Dedifferentiated amniotic fluid mesenchymal stem cell (primary cell): ENCODE results near the gene SIX1.

Experiments used
- DNase-seq: peaks from one replicate; pipeline ENCODE4 v3.0.0-alpha.2; 2016; ENCODE audit errors: extremely low spot score

Gene SIX1

GRCh38 chr14:60648934-60649874 lies at the start of gene SIX1:
TSS of gene SIX1 (minus strand) at chr14:60649477. CDS start at chr14:60649189, 288 bp downstream.
- peak; percentile 93 for DNase-seq

GRCh38 chr14:60695327-60695726 lies 46.0 kb upstream of the SIX1 start:
- DNase-seq: no peak

- DNase-seq: no peak
These were observed 42.3 kb upstream of the SIX1 start for GRCh38 chr14:60691383-60692113.

GRCh38 chr14:60686865-60687264 lies 37.6 kb upstream of the SIX1 start:
- DNase-seq: no peak

GRCh38 chr14:60684203-60684602 lies 34.9 kb upstream of the SIX1 start:
- DNase-seq: no peak

- DNase-seq: no peak
These were observed 32.0 kb upstream of the SIX1 start for GRCh38 chr14:60681271-60681670.

GRCh38 chr14:60680511-60680910 lies 31.2 kb upstream of the SIX1 start:
- no peak for DNase-seq

GRCh38 chr14:60679566-60680258 lies 30.4 kb upstream of the SIX1 start:
- DNase-seq: no peak

- no peak for DNase-seq
These were observed 28.4 kb upstream of the SIX1 start for GRCh38 chr14:60677701-60678100.

GRCh38 chr14:60670989-60671388 lies 21.7 kb upstream of the SIX1 start:
- DNase-seq: no peak

- no peak for DNase-seq
These were observed 19.3 kb upstream of the SIX1 start for GRCh38 chr14:60668431-60669112.

- no peak for DNase-seq
These were observed 15.9 kb upstream of the SIX1 start for GRCh38 chr14:60665177-60665550.

- no peak for DNase-seq
These were observed 13.7 kb upstream of the SIX1 start for GRCh38 chr14:60662982-60663381.

GRCh38 chr14:60661721-60662120 lies 12.4 kb upstream of the SIX1 start:
- DNase-seq: no peak

GRCh38 chr14:60658909-60659585 lies 9.8 kb upstream of the SIX1 start:
- DNase-seq: no peak

- no peak for DNase-seq
These were observed 9.0 kb upstream of the SIX1 start for GRCh38 chr14:60658211-60658690.

- DNase-seq: no peak
These were observed 8.4 kb upstream of the SIX1 start for GRCh38 chr14:60657456-60658210.

GRCh38 chr14:60656686-60657455 lies 7.6 kb upstream of the SIX1 start:
- DNase-seq: peak; percentile 67

- no peak for DNase-seq
These were observed 6.8 kb upstream of the SIX1 start for GRCh38 chr14:60655898-60656685.
